ENCODE results near the gene ZC3H8.

- TF ChIP-seq CTCF (IDR thresholded peaks at IDR 0.05), result no peak
- TF ChIP-seq POLR2A (IDR thresholded peaks at IDR 0.05), result no peak
These were observed 87.9 kb downstream of the ZC3H8 start for GRCh38 chr2:112166806-112167499.
